ENCODE results near the gene TTC33.
A peak's percentile ranks its signal among the peaks of the same experiment; 100 is the strongest.
"Not testable (repeated sequence)": the region's sequence is repeated elsewhere in the genome, so short reads cannot be mapped to it uniquely, and the experiment has no call there.

TTC33 gene

DNA sequence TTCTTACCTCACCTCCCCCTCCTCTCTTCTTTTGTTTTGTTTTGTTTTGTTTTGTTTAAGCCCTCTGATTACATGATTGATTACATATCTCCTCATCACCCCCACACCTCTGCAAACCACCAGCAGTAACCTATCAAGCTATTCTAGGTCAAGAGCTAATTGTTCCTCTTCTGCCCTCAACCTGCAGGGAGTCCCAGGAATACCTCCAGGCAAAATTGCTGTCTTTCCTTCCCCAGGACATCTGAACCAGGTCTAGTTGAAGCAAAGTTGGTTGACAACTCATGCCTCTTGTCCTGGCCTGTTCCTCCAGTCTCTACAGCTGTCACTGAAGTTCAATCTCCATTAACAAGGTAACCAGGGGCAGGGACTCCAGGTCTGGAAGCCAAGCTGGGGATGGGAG lies 156.1 kb downstream of the TTC33 start:
- no peak overlapping the region for H3K4me3 ChIP-seq
- no peak overlapping the region for H3K27ac ChIP-seq

- Histone ChIP-seq H3K4me3 (no peak overlapping the region), H3K27ac (no peak overlapping the region)
Observed at GRCh38 chr5:40594811-40595210, 160.9 kb downstream of the TTC33 start.

GRCh38 chr5:40591727-40592396 lies 163.9 kb downstream of the TTC33 start:
- not testable (repeated sequence) for H3K27ac ChIP-seq, H3K4me3 ChIP-seq

GRCh38 chr5:40587376-40587775 lies 168.4 kb downstream of the TTC33 start:
- Histone ChIP-seq H3K27ac (no peak overlapping the region), H3K4me3 (no peak overlapping the region)

GRCh38 chr5:40585537-40586267 lies 170.1 kb downstream of the TTC33 start:
- H3K4me3 ChIP-seq: no peak overlapping the region
- H3K27ac ChIP-seq: no peak overlapping the region

DNA sequence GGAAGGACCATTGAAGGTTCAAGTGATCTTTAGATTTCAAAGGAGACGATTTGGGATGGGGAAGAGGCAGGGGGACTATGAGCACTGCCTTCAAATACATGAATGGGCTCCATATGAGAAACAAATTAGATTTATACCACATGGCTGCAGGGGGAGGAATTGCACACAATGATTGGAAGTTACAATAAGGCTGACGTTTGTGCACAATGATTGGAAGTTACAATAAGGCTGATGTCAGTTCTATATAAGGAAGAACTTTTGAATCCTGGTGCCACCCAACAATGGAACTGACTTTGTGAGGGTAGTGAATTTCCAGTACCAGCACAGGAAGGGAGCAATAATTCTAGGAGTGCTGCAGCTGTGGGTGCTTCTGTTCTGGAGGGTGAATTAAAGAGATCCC lies 171.7 kb downstream of the TTC33 start:
- Histone ChIP-seq H3K4me3 (no peak overlapping the region), H3K27ac (no peak overlapping the region)

- H3K27ac ChIP-seq: no peak overlapping the region
- no peak overlapping the region for H3K4me3 ChIP-seq
Observed at GRCh38 chr5:40578501-40579451, 177.0 kb downstream of the TTC33 start.

DNA sequence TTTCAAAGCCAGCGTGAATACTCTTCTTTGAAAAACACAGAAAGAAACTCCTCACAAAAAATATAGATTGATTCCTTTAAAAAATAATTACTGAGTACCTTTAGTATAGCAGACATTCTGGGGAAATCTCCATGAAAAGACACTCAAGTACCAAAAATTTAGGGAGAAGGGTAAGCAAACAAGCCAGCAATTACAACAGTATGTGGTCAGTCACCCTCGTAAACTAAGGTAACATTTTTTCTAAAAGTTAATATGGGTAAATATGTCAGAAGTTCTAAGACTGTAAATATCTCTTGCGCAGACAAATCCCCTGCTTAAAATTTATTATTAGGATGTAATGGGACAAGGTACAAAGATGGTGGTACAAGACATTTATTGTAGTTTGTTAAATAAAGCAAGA lies 178.0 kb downstream of the TTC33 start:
- Histone ChIP-seq H3K27ac (no peak overlapping the region), H3K4me3 (no peak overlapping the region)

DNA sequence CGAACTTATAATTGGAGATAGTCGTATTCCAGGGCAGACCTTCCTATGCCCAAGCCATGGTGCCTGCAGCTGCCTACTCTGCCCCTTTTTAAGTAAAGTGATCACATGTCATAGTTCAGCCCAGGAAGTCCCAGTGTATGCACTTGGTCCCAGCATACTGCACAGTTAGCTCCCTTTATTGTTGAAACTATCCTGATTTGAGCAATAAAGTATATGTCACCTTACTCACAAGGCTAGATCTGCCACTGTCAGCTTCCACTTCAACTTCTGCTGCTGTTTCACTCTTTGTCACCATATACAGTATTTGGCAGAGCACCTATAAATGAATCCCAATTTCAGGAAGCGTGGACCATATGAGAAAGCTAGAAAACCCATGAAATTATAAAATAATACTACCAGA lies 179.8 kb downstream of the TTC33 start:
- Histone ChIP-seq H3K27ac (no peak overlapping the region), H3K4me3 (no peak overlapping the region)

GRCh38 chr5:40575411-40575810 lies 180.3 kb downstream of the TTC33 start:
- H3K4me3 ChIP-seq: no peak overlapping the region
- H3K27ac ChIP-seq: no peak overlapping the region

DNA sequence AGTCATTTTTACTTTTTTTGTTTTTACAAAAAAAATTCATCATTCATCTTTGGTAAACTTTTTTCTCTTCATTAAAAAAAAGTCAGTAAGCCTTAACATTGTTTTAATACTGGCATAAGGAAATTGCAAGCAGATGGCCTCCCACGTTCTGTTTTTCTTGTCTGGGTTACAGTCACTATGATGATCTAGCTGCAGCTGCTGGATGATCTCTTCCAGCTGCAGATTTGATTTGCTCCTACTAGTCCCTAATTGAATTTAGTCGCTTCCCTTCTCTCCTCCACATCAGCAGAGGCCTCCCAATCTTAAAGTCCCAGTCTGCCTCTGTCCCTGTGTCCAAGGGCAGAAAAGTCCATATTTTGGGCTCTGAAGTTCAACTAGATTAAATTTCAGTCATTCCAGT lies 182.8 kb downstream of the TTC33 start:
- peak overlapping the region in 2 of 21 experiments; percentile 29 to 44 for H3K27ac ChIP-seq
- H3K4me3 ChIP-seq: no peak overlapping the region

GRCh38 chr5:40572391-40572790 lies 183.4 kb downstream of the TTC33 start:
- no peak overlapping the region for H3K4me3 ChIP-seq
- no peak overlapping the region for H3K27ac ChIP-seq

DNA sequence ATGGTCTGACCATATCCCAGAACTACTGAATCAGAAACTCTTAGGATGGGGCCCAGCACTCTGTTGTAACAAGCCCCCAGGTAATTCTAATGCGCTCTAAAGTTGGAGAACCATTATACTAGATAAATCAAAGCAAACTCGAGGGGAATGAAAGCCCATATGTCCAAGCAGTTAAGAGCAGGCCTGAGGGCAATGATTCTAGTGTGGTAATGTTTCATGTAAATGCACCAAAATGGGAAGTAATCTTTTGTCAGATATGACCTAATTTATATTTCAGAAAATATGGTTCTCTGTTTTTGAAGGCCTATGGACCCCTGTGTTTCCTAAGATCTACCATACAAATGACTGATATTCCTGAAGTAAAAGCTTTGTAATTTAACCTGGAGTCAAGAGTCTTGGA lies 184.0 kb downstream of the TTC33 start:
- Histone ChIP-seq H3K27ac (no peak overlapping the region), H3K4me3 (no peak overlapping the region)

DNA sequence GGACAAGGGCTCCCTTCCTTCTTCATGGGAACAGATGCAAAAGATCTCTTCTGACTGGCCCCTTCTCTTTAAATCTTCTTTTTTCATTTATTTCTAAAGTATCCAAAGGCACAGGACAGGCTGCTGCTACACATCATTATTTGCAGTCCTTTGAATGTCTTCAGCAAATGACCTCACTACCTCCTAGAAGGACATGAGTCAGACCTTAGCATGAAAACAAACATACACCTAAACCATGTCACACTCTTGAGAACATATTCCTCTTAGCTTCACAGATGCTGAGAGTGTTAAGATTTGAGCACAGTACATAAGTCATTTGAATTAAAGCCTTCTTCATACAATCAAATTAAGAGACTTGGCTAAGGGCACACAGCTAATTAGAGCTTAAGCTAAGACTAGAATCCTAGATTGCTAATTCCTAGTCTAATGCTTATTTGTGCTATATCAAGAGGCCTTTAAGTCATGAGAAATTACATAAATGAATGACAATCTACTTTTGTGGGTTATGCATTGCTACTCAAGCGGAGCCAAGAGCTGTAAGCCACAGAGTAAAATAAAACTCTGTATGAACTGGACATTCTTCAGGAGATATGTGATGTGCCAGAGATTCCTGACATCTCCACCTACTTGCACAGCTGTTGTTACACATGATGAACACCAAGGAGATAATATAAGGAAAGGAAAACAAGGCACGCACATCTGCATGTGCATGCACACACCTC lies 185.2 kb downstream of the TTC33 start:
- Histone ChIP-seq H3K27ac (peak overlapping the region in 4 of 21 experiments; percentile 2 to 48 (median 12)), H3K4me3 (no peak overlapping the region)

DNA sequence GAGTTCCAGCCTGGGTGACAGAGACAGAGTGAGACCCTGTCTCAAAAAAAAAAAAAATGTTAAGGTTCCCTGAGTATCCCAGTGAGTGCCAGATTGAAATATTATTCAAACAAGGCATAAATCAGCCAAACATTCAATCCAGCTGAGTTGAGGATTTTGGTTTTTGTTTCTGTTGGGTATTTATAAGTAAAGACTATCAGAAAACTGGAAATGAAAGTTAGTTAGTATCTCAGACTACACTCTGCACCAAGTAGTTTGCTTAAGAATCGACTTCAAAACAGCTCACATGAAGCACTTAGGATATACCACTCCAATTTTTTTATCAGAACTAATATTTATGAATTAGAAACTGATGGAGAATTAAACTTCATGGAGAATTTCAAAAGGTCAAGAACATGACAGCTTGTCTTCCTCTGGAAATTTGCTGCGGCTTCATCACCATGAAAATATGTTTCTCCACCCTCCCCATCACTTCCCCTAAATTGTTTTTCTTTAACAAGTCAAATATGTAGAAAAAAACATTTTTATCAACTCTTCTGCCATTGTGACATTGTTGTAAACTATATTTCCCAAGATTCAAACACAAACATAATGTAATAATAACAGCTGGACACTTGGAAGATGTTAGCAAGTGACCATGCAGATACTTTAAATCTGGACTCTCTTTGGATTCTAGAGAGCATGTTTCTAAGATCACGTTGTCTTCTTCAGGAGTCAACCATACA lies 186.1 kb downstream of the TTC33 start:
- peak overlapping the region in 6 of 21 experiments; percentile 2 to 69 (median 40) for H3K27ac ChIP-seq
- no peak overlapping the region for H3K4me3 ChIP-seq

DNA sequence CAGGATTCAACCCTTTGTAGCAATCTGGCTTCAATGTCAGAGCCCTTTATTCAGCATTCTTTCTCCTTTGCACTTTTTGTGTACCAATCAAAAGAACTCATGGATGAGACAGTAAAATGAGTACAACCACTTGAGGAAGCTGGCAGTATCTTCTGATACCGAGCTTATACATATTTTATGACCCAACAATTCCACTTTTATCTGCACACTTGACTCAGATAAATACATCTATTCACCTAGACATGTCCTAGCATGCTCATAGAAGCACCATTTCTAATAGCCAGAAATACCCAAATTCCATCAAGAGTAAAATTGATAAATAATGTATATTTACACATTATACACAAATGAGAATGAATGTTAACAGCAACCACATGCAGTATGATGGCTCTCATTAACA lies 187.2 kb downstream of the TTC33 start:
- H3K27ac ChIP-seq: peak overlapping the region in 1 of 21 experiments; percentile 48
- H3K4me3 ChIP-seq: no peak overlapping the region

DNA sequence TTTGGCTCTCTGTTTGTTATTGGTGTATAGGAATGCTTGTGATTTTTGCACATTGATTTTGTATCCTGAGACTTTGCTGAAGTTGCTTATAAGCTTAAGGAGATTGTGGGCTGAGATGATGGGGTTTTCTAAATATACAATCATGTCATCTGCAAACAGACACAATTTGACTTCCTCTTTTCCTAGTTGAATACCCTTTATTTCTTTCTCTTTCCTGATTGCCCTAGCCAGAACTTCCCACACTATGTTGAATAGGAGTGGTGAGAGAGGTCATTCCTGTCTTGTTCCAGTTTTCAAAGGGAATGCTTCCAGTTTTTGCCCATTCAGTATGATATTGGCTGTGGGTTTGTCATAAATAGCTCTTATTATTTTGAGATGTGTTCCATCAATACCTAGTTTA lies 192.6 kb downstream of the TTC33 start:
- not testable (repeated sequence) for H3K4me3 ChIP-seq, H3K27ac ChIP-seq

DNA sequence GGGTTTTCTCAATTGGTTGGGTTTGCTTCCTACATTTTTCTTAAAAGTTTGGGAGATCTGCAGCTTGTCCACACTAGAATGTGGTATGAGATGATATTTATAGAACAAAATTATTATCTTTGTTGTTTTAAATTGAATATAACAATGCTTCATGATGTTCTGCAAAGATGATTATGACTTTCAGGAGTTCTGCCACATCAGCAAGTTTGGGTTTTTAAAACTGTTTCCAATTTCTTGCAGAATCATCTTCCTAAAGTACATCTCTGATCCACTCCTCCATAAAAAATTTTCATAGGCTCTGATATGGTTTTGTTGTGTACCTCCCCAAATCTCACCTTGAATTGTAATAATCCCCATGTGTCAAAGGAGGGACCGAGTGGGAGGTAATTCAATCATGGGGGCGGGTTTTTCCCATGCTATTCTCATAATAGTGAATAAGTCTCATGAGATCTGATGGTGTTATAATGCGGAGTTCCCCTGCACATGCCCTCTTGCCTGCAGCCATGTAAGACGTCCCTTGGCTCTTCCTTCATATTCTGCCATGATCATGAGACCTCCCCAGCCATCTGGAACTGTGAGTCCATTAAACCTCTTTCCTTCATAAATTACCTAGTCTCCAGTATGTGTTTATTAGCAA lies 195.2 kb downstream of the TTC33 start:
- Histone ChIP-seq H3K4me3 (no peak overlapping the region), H3K27ac (no peak overlapping the region)

DNA sequence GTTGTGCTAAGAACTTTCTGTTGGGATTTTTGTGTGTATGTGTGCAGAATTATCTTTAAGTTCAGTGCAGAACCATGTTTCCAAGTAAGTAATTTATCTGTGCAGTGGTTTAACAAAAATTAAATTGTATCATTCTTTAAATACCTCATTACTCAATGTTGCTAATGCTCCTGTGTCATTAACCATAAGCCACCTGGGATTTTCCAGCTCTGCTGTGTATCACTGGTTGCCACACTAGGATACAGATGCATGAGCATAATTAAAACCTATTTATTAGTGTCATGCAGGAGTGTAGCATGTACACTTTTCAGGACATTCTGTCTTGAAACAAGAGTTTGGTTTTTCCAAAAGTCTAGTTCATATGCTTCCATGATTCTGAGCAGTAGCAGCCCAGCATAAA lies 196.5 kb downstream of the TTC33 start:
- Histone ChIP-seq H3K27ac (no peak overlapping the region), H3K4me3 (no peak overlapping the region)

All from skin epidermis (tissue), 12 donors.